Measurements from ENCODE around the gene PEF1. TPM values are rescaled to one million over a fixed set of nuclear protein-coding genes. Genes with fewer than 3 reads are reported as not detected.

The PEF1 gene
- total and polyA plus RNA-seq, 2 of the 8 experiments (the other 6 are each of a cell fraction or from before 2014, with no cell fraction given): 35.2 to 69.2 TPM

DNA sequence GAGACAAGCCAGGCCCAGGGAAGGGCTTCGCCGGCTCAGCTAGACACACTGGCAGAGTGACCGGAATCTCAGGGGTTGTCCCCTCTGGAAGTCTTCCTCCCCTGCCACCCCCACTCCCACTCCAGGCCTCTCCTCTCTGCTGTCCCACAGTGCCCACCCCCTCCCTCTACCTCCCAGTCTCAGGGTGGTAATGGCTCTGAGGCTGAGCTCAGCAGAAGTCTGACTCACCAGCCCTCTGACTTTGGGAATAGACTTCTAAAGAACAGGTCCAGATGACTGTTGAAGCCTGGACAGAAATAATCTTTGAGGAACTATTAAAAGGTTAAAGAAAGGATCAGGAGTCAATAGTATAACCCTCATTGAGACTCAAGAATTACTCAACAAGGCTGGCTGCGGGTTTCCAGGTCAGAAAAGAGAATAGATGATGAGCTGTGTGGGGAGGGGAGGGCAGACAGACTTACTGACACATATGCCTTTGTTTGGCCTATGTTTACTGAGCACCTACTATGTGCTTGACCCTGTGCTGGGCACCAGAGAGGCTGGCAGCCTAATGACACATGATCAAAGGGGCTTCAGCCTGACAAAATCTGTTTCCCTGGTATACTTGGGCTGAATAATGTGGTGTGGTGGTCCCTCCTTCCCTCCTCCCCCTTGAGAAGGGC is 19.0 kb downstream of the PEF1 start:
- Histone ChIP-seq H3K4me3 (ENCODE audit: extremely low read depth in 1 of 4, insufficient read depth in 2 of 4, low read depth in 3 of 4, low read length in 4 of 4) (no peak overlapping the region), H2BK20ac (ENCODE audit: low read length) (no peak overlapping the region), H3K9ac (replicated peaks in 1 of 4; ENCODE audit: extremely low read depth in 1 of 4, low read depth in 3 of 4, low read length in 3 of 4) (no peak overlapping the region), H3K4me1 (replicated peaks in 1 of 4; ENCODE audit: control insufficient read depth in 3 of 4, insufficient read depth in 4 of 4, low read length in 3 of 4) (peaks cover 0 to 4% (median 0%) of the 10 kb centered on the region in 4 experiments; a peak in 1 of 7 replicates), H3K14ac (ENCODE audit: insufficient read length) (no peak overlapping the region), H3K4ac (replicated peaks; ENCODE audit: insufficient read length, low read depth, low read length) (no peak overlapping the region), H2BK5ac (ENCODE audit: low read depth, low read length) (no peak overlapping the region), H2BK12ac (ENCODE audit: low read depth, low read length) (no peak overlapping the region), H3K9me3 (ENCODE audit: insufficient read depth in 2 of 2, low read depth in 1 of 2, low read length in 1 of 2) (no peaks in the 10 kb centered on the region), H4K20me1 (replicated peaks in 1 of 2; ENCODE audit: control insufficient read depth in 1 of 2, insufficient read depth in 2 of 2, low read length in 2 of 2) (peaks cover 0 to 2% of the 10 kb centered on the region in 2 experiments), H3K18ac (ENCODE audit: extremely low read depth, low read length) (no peak overlapping the region), H2AK5ac (ENCODE audit: low read depth, low read length) (no peak overlapping the region), H3K23me2 (ENCODE audit: low read depth, low read length) (no peaks in the 10 kb centered on the region), H3K27me3 (replicated peaks in 1 of 4; ENCODE audit: control insufficient read depth in 3 of 4, extremely low read depth in 1 of 4, insufficient read depth in 3 of 4, low read length in 3 of 4) (no peaks in the 10 kb centered on the region), H4K91ac (replicated peaks; ENCODE audit: insufficient read length, low read length) (no peak overlapping the region), H4K5ac (ENCODE audit: insufficient read length, low read depth, low read length) (no peak overlapping the region), H2BK15ac (ENCODE audit: low read length) (no peak overlapping the region), H3K27ac (ENCODE audit: low read depth, low read length) (no peak overlapping the region), H3K56ac (replicated peaks; ENCODE audit: insufficient read length, low read depth, low read length) (no peak overlapping the region), H2BK120ac (replicated peaks; ENCODE audit: low read depth, low read length) (no peak overlapping the region), H4K8ac (ENCODE audit: extremely low read depth, insufficient read depth, low read length) (no peak overlapping the region), H3K4me2 (ENCODE audit: insufficient read depth in 1 of 2, low read depth in 2 of 2, low read length in 2 of 2) (no peak overlapping the region), H3K79me1 (ENCODE audit: low read depth, low read length) (no peaks in the 10 kb centered on the region), H3K36me3 (ENCODE audit: control insufficient read depth in 2 of 4, insufficient read depth in 4 of 4, low read length in 3 of 4) (peaks cover 3 to 16% (median 10%) of the 10 kb centered on the region in 4 experiments; a peak in 7 of 8 replicates), H3K79me2 (ENCODE audit: control insufficient read depth in 1 of 2, insufficient read depth in 2 of 2, low read length in 2 of 2) (no peaks in the 10 kb centered on the region), H3K23ac (ENCODE audit: insufficient read length) (no peak overlapping the region), H2AFZ (ENCODE audit: low read length) (no peak overlapping the region)
- ChIA-PET POLR2A (ENCODE audit: partially characterized antibody) (interaction anchor here (0.6 to 0.9 kb wide), 2 partner anchors 7 to 19 kb away, joined by 3 read pairs; partner anchors contain the start of gene PEF1), CTCF (ENCODE audit: partially characterized antibody) (interaction anchor here (0.7 to 5.2 kb wide), 3 partner anchors 10 to 204 kb away, joined by 3 to 40 read pairs (median 3); no protein-coding TSS in a partner anchor)
- FAIRE-seq: no peak
- WGBS, 2 experiments (ENCODE audit: extremely low coverage in 1 of 2, insufficient coverage in 1 of 2, insufficient read length in 1 of 2, insufficient replicate concordance in 2 of 2, low coverage in 1 of 2, low lambda C conversion rate in 2 of 2, missing lambda C conversion rate in 1 of 2): 85% methylated on average over 4 of the region's 4 CpGs; no CpG with 5 or more reads in 1 of the 2 experiments
- no peak for TF ChIP-seq EZH2 (IDR thresholded peaks at IDR 0.05; ENCODE audit: low read depth, low read length, severe bottlenecking)
- no peak for TF ChIP-seq SIN3A (conservative IDR thresholded peaks at IDR 0.05 in 1 of 2, IDR thresholded peaks at IDR 0.05 in 1 of 2; ENCODE audit: low read depth in 1 of 2, low read length in 2 of 2)
- TF ChIP-seq SAP30 (IDR thresholded peaks at IDR 0.05; ENCODE audit: insufficient read depth, insufficient replicate concordance, low read length): no peak
- TF ChIP-seq USF2 (IDR thresholded peaks at IDR 0.05; ENCODE audit: low read length): no peak
- TF ChIP-seq POLR2AphosphoS5 (IDR thresholded peaks at IDR 0.05; ENCODE audit: low read depth, low read length): no peak
- no peak for DNase-seq (ENCODE audit: low read depth in 1 of 2, low spot score in 2 of 2)
